Uterus (tissue), 2 donors: ENCODE measurements around the gene ZNF823.

Experiments
- POLR2A ChIP-seq, 2 donors: fragments of 450-650 bp; IDR thresholded peaks; one replicate each; pipeline ENCODE4 v1.6.1; 2016; ENCODE audit warnings: antibody characterized with exemption in 2 of 2, mild to moderate bottlenecking in 1 of 2, moderate library complexity in 1 of 2
- TF ChIP-seq, protein P1 (sequence below), 4 experiments: fragments of 200-600 bp in 2 of 4; fragments of 450-650 bp in 2 of 4; sonication (generic) in 2 of 4; IDR thresholded peaks; one replicate each; pipeline ENCODE4 v1.5.1; 2016 to 2019; ENCODE audit warnings: antibody characterized with exemption in 4 of 4, mild to moderate bottlenecking in 2 of 4, moderate library complexity in 1 of 4

GRCh38 chr19:11763611-11764010 lies 24.9 kb upstream of the ZNF823 start:
- TF ChIP-seq, protein P1, sequence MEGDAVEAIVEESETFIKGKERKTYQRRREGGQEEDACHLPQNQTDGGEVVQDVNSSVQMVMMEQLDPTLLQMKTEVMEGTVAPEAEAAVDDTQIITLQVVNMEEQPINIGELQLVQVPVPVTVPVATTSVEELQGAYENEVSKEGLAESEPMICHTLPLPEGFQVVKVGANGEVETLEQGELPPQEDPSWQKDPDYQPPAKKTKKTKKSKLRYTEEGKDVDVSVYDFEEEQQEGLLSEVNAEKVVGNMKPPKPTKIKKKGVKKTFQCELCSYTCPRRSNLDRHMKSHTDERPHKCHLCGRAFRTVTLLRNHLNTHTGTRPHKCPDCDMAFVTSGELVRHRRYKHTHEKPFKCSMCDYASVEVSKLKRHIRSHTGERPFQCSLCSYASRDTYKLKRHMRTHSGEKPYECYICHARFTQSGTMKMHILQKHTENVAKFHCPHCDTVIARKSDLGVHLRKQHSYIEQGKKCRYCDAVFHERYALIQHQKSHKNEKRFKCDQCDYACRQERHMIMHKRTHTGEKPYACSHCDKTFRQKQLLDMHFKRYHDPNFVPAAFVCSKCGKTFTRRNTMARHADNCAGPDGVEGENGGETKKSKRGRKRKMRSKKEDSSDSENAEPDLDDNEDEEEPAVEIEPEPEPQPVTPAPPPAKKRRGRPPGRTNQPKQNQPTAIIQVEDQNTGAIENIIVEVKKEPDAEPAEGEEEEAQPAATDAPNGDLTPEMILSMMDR (IDR thresholded peaks at IDR 0.05), result no peak
- TF ChIP-seq POLR2A (IDR thresholded peaks at IDR 0.05), result no peak
